Activated B cell treated with CpG ODN at 0.5 μM for 24 hours (primary cell): Measurements from ENCODE around the gene MACROD2. TPM values are rescaled to one million over a fixed set of nuclear protein-coding genes. Genes with fewer than 3 reads are reported as not detected.

Source experiments
- ATAC-seq: fragments of 200-7000 bp; cut with Tn5 transposase; one replicate; pipeline ENCODE4 v1.10.0; 2021; ENCODE audit warnings: low read depth, mild to moderate bottlenecking, moderate library complexity
- CTCF ChIA-PET: fragments of 350-600 bp; sonication (Branson Sonifier 250); formaldehyde crosslinking; loops from one replicate; lab custom pipeline; 2021; ENCODE audit warnings: antibody characterized with exemption; lab: Charles Lee
- POLR2A ChIA-PET: fragments of 350-600 bp; sonication (Branson Sonifier 250); formaldehyde crosslinking; loops from one replicate; lab custom pipeline; 2021; ENCODE audit warnings: antibody characterized with exemption; lab: Charles Lee
- DNase-seq: peaks from one replicate; pipeline ENCODE4 v3.0.0; 2022
- H3K27ac Mint-ChIP-seq: one replicate; pipeline ENCODE4 v1.8.0; 2020; ENCODE audit warnings: mixed read lengths
- H3K27me3 Mint-ChIP-seq: one replicate; pipeline ENCODE4 v1.8.0; 2021; ENCODE audit warnings: mixed read lengths
- H3K36me3 Mint-ChIP-seq: one replicate; pipeline ENCODE4 v1.8.0; 2021; ENCODE audit warnings: low read depth, mixed read lengths
- H3K4me1 Mint-ChIP-seq: one replicate; pipeline ENCODE4 v1.8.0; 2021; ENCODE audit warnings: mixed read lengths
- H3K4me3 Mint-ChIP-seq: one replicate; pipeline ENCODE4 v1.8.0; 2020; ENCODE audit warnings: mild to moderate bottlenecking, mixed read lengths
- H3K9me3 Mint-ChIP-seq: one replicate; pipeline ENCODE4 v1.8.0; 2020; ENCODE audit warnings: mixed read lengths
- intact Hi-C: fragments of 100-400 bp; cut with micrococcal nuclease; formaldehyde crosslinking; loops from one replicate; pipeline ENCODE4 v1.15.1; 2024
- total RNA-seq: library from RNA; stranded (reverse); gene quantifications from 2 replicates; pipeline ENCODE4 v1.2.3, GENCODE V29; 2022
- TF ChIP-seq, protein P1 (sequence below): fragments of 200-600 bp; IDR thresholded peaks from one replicate; pipeline ENCODE4 v1.8.0; 2022; ENCODE audit warnings: antibody characterized with exemption, mild to moderate bottlenecking

MACROD2 gene
- total RNA-seq, 1 donor from 2014 or later, result 55.1 TPM

DNA sequence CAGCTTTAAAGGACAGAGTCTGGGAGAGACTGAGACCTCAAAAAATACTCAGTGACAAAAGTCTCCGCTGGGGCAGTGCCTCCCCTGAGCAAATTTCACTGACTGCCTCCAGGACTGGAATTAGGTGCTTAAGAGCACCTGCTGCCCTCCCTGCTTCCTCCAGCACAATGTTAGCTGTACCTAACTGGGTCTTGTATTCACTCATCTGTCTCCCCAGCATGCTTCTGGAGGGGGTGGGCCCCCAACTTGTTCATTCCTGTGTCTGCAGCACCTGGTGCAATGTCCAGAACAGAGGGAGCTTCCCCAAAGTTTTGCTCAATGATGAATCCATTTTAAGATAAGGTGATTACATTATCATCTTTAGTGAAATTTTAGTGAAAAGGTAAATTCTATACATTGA is 1927.2 kb downstream of the MACROD2 start:
- H3K27ac Mint-ChIP-seq, result peak overlapping the region; percentile 96

DNA sequence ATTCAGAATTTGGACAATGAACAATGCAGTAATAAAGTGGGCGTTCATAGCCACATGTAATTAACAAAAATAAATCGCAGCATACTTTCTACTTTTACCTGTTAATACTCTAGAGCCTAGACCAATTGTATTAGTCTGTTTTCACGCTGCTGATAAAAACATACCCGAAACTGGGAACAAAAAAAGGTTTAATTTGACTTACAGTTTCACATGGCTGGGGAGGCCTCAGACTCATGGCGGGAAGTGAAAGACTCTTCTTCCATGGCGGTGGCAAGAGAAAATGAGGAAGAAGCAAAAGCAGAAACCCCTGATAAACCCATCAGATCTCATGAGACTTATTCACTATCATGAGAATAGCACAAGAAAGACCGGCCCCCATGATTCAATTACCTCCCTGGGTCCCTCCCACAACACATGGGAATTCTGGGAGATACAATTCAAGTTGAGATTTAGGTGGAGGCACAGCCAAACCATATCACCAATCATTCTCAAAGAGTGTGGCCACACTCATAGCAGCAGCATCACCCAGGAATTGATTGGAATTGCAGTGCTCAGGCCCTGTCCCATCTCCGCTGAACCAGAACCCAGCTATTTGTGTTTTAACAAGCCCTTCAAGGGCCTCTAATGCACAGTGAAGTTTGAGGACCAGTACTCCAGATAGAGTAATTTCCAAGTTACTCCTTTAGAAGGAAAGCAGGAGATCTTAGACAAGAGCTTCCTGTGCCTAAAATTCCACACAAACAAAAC is 1927.9 kb downstream of the MACROD2 start:
- POLR2A ChIA-PET, result interaction anchor here (0.9 to 2.4 kb wide), 4 partner anchors 28 to 66 kb away, joined by 3 to 12 read pairs (median 8); no protein-coding TSS in a partner anchor
- Mint-ChIP-seq H3K27ac (peak overlapping the region; percentile 96), H3K27me3 (no peaks in the 10 kb centered on the region), H3K36me3 (peaks cover 12% of the 10 kb centered on the region), H3K4me3 (peak overlapping the region; percentile 78), H3K9me3 (no peaks in the 10 kb centered on the region), H3K4me1 (peaks cover 74% of the 10 kb centered on the region)
- CTCF ChIA-PET, result no interaction called here
- intact Hi-C loops, result loop anchor here (1.0 to 5.0 kb wide), 12 partner anchors 10 to 606 kb away; no protein-coding TSS in a partner anchor
- TF ChIP-seq, protein P1, sequence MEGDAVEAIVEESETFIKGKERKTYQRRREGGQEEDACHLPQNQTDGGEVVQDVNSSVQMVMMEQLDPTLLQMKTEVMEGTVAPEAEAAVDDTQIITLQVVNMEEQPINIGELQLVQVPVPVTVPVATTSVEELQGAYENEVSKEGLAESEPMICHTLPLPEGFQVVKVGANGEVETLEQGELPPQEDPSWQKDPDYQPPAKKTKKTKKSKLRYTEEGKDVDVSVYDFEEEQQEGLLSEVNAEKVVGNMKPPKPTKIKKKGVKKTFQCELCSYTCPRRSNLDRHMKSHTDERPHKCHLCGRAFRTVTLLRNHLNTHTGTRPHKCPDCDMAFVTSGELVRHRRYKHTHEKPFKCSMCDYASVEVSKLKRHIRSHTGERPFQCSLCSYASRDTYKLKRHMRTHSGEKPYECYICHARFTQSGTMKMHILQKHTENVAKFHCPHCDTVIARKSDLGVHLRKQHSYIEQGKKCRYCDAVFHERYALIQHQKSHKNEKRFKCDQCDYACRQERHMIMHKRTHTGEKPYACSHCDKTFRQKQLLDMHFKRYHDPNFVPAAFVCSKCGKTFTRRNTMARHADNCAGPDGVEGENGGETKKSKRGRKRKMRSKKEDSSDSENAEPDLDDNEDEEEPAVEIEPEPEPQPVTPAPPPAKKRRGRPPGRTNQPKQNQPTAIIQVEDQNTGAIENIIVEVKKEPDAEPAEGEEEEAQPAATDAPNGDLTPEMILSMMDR, result no peak
- peak; percentile 24 for DNase-seq
- ATAC-seq, result peak; percentile 74

More for the DNA sequence above, 1927.2 kb downstream of the MACROD2 start:
- Mint-ChIP-seq H3K36me3 (peaks cover 12% of the 10 kb centered on the region), H3K4me1 (peaks cover 75% of the 10 kb centered on the region), H3K4me3 (peak overlapping the region; percentile 78), H3K9me3 (no peaks in the 10 kb centered on the region), H3K27me3 (no peaks in the 10 kb centered on the region)
- ChIA-PET CTCF (no interaction called here), POLR2A (interaction anchor here (0.5 to 2.4 kb wide), 4 partner anchors 11 to 64 kb away, joined by 3 to 12 read pairs (median 8); no protein-coding TSS in a partner anchor)
- TF ChIP-seq, protein P1, result no peak
- intact Hi-C loops, result loop anchor here (2.0 to 5.0 kb wide), 7 partner anchors 28 to 605 kb away; no protein-coding TSS in a partner anchor
- no peak for DNase-seq
- peak; percentile 74 for ATAC-seq

DNA sequence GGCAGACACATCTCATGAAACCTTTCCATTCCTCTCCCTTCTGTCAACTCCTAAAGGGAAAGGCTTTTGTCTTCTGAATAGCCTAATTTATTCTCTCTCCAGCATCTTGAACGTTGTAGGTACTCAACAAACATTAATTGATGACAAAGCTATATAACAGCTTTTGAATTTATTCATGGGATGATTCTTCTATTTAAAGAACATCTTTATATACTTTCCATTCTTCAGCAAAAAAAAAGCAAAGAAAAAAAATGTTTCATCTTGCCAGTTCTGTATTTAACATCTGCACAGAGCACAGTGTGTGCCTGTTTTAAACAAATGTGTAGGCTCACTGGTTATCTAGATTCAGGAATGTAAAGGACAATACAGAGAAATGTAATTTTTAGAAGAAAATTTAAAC is 1929.2 kb downstream of the MACROD2 start:
- Mint-ChIP-seq H3K27ac (peak overlapping the region; percentile 1), H3K4me1 (peaks cover 61% of the 10 kb centered on the region), H3K36me3 (peaks cover 8% of the 10 kb centered on the region), H3K9me3 (no peaks in the 10 kb centered on the region), H3K4me3 (no peak overlapping the region), H3K27me3 (no peaks in the 10 kb centered on the region)
- TF ChIP-seq, protein P1, result no peak
- no peak for DNase-seq
- intact Hi-C loops, result loop anchor here (5.0 kb wide), 4 partner anchors 47 to 607 kb away; no protein-coding TSS in a partner anchor
- ChIA-PET POLR2A (no interaction called here), CTCF (no interaction called here)
- no peak for ATAC-seq

DNA sequence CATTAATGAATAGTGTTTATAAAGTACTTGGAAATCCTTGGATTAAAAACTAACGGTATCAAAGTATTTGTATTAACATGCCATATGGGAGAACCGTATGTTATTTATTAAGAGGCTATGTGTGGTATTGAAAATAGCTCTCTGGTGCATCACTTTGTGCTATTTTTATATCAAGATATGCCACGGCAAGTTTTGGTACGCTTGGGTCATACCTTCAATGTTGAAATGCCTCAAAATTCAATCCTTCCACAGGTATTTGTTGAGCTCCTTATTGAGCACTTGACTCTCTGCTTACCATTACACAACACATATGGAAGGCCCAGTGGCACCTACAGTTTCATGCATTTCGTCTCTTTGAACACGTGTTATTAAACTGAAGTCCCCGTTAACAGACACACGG is 1930.1 kb downstream of the MACROD2 start:
- Mint-ChIP-seq H3K27ac (no peak overlapping the region), H3K4me1 (peaks cover 58% of the 10 kb centered on the region), H3K4me3 (no peak overlapping the region), H3K36me3 (peaks cover 2% of the 10 kb centered on the region), H3K9me3 (no peaks in the 10 kb centered on the region), H3K27me3 (no peaks in the 10 kb centered on the region)
- no peak for ATAC-seq
- intact Hi-C loops, result no loop called here
- no peak for DNase-seq
- CTCF ChIA-PET, result no interaction called here
- TF ChIP-seq, protein P1, result no peak
- POLR2A ChIA-PET, result no interaction called here
